NK-92 (cell line): Measurements from ENCODE around the gene ELAC2.

Source experiments
- DNase-seq: peaks from one replicate; lab custom pipeline; 2025; ENCODE audit not compliant: unreplicated experiment; lab: John Stamatoyannopoulos, UW

The ELAC2 gene, protein sequence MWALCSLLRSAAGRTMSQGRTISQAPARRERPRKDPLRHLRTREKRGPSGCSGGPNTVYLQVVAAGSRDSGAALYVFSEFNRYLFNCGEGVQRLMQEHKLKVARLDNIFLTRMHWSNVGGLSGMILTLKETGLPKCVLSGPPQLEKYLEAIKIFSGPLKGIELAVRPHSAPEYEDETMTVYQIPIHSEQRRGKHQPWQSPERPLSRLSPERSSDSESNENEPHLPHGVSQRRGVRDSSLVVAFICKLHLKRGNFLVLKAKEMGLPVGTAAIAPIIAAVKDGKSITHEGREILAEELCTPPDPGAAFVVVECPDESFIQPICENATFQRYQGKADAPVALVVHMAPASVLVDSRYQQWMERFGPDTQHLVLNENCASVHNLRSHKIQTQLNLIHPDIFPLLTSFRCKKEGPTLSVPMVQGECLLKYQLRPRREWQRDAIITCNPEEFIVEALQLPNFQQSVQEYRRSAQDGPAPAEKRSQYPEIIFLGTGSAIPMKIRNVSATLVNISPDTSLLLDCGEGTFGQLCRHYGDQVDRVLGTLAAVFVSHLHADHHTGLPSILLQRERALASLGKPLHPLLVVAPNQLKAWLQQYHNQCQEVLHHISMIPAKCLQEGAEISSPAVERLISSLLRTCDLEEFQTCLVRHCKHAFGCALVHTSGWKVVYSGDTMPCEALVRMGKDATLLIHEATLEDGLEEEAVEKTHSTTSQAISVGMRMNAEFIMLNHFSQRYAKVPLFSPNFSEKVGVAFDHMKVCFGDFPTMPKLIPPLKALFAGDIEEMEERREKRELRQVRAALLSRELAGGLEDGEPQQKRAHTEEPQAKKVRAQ

DNA sequence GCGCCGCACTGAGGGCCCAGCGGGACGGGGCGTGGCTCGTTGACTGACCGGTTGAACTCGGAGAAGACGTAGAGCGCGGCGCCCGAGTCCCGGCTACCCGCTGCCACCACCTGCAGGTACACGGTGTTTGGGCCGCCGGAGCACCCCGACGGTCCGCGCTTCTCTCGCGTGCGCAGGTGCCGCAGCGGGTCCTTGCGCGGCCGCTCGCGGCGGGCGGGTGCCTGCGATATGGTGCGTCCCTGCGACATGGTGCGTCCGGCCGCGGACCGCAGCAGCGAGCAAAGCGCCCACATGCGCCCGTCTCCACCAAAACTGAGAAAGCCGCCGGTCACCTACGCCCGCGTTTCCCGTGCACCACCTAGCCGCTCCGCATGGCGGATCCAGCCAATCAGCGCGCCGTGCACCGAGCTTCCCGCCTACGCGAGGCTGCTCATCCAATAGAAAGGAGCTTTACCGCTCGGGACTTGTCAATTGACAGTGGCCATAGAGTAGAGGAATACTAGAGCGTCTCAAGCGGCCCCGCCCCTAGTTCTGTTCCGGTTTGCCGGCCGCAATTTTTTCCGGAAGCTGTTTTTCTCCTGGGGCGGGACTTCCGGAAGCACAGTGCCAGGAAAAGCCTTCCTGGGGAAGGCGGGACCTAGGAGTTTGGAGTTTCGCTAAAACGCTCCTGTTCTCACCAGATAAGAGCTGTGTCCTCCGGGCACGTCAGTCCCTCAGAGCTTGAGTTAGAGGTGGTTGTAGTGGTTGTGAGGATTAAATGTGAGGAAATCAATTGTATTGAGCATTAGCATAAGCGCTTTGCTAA lies at the start of gene ELAC2:
ELAC2 (minus strand) TSS at position 373 of the 805 bp plus-strand sequence; CDS start at position 293, 80 bp downstream.
- peak; percentile 73 for DNase-seq

DNA sequence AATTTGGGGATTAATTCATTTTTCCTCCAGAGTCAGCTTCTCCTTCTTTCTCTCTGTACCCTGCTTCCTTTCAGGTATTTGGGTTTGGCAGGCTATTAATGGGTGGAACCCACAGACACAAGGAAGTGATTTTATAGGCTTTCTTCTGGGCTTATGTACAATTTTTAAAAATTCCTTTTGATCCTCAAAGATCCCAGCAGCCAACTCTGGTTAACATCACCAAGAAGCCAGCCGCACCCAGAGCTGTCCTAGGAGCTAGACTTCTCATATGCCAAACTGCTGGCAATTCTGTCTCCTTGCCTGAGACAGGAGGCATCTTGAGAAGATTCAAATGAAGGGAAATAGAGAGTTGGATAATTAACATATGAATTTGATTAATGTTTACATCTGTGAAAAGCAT lies 47.2 kb upstream of the ELAC2 start:
- no peak for DNase-seq

DNA sequence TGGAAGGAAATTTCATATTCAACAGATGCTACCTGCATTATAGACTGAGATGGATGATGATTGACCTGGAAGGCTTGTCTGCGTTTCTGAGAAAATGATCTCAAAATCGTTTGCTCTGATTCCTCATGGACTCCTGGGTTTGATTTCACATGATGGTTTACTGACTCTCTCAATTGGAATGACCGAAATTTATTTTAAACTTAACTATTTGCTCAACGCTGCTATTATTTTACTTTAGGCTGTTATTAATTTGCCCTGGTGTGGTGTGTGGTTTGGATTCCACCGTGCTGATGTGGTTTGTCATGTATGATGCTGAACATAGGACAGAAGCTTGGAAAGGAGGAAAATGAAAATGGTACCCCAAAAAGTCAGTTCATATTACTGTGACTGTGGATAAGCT lies 37.3 kb upstream of the ELAC2 start:
- no peak for DNase-seq

- DNase-seq, result no peak
These were observed 36.8 kb upstream of the ELAC2 start for GRCh38 chr17:13054666-13055065.

GRCh38 chr17:13051915-13052314 lies 34.1 kb upstream of the ELAC2 start:
- DNase-seq, result no peak

- no peak for DNase-seq
These were observed 29.3 kb upstream of the ELAC2 start for GRCh38 chr17:13047011-13047606.

GRCh38 chr17:13046361-13046760 lies 28.5 kb upstream of the ELAC2 start:
- no peak for DNase-seq

GRCh38 chr17:13044572-13045065 lies 26.8 kb upstream of the ELAC2 start:
- no peak for DNase-seq

DNA sequence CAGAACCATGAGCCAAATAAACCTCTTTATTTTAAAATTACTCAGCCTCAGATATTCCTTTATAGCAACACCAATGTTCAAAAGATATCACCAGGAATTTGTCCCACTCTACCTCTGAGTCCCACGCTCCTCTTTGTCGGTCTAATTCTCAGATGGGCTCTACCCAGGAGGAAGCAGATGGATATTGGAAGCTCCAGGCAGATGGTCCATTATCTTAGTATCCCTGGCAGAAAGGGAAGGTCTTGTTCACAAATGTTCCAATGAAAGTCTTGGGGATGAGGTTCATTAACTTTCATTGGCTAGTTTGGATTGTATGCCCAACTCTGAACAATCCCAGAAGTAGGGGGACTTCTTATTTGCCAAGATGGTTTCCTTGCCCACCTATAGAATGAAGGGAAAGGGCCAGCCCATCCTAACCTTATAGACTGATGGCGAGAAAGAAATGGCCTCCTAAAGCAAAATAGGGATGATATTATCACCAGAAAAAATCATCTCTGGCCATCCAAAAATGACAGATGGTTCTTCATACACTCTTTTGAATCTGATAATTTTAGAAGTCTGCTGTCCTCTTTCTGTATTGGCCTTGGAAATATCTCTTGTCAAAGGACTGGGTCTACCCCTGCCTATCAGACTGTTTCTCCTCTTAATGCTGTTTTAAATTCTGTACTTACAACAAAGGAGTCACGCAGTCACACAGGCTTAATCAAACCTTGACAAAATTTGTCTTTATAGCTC lies 21.3 kb upstream of the ELAC2 start:
- no peak for DNase-seq

DNA sequence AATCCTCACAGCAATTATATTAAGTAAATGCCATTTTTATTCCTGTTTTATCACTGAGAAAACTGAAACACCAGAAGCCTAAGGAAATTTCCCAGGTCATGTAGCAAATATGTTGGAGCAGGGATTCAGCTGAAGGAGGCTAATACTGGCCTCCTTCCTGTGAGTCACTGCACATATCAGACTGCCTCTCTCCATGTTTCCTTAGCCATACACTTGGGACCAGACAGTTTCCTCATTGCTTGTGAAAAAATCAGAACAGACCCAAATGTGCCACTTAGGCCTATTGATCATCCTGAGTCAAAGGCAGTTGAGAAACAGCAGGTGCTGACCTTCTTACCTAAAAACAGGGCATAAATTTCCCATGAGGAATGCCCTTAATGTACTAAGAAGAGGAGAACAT lies 18.9 kb upstream of the ELAC2 start:
- DNase-seq, result no peak

DNA sequence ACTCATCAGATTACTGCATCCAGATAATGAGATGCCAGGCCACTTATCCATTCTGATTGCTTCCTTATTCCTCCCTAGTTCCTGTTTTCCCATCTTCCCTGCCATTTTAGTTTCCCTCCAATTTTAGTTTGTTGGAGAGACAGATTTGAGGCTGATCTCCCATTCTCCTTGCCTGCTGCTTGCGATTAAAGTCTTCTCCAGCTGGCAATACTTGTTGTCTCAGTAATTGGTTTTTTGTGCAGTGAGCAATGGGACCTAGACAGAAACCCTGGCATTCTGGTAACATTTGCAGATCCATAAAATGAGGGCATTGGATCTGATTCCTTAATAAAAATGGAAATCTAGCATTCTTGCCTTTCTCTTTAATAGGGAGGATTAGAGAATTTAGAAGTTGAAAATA lies 17.6 kb upstream of the ELAC2 start:
- no peak for DNase-seq

GRCh38 chr17:13031718-13032350 lies 14.0 kb upstream of the ELAC2 start:
- no peak for DNase-seq

DNA sequence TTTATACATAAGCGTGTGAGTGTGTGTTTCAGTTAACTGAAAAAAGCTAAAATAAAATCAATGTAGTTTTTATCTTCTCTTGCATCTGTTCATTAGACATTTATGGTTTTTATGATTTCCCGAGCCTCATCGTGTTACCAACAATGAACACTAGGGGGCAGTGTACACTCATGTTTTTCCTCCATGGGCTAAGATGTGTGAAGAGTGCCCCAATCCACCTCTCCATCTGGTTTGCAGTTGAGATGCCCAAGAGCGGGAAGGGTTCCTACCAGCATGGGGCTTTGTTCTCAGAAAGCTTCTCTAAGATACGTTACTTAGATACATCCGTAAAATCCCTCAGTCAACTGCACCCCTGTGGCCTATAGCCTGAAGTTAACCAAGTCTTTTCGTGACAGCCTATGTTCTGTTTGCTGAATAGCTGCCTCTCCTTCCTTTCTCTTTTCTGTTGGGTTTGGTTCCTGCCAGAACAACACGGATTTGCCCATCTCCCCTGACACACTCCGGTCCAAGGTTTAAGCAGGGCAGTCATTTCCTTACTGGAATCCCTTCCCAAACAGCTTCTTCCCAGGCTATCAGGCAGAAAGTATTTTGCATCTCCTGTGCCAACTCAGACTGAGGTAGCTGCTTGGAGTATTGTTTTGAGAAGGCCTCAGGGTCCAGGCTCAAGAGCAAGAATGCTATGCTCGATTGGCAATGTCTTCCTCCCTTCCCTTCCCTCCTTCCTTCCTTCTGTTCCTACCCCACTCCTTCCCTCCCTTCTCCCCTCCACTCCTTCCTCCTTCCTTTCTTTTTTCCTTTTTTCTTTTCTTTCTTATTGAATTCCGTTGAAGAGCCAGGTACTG lies 12.9 kb upstream of the ELAC2 start:
- DNase-seq, result no peak

DNA sequence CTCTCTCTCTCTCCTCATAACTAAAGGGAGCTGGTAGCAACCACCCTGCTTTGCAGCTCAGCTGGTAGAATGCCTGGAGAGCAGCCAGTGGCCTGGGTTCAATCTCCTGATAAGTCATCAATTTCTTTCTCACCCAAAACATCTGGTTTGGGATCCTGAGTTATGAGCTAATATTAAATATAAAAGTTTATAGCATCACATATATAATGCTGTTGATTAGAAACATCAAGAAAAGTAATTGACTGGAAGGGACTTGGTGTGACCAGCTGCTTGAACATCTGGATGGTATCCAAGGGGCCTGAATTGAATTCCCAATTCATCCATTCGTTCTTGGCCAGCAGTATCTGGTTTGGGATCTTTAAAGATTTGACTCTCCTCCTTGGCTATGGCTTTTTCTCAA lies 12.2 kb upstream of the ELAC2 start:
- no peak for DNase-seq

DNA sequence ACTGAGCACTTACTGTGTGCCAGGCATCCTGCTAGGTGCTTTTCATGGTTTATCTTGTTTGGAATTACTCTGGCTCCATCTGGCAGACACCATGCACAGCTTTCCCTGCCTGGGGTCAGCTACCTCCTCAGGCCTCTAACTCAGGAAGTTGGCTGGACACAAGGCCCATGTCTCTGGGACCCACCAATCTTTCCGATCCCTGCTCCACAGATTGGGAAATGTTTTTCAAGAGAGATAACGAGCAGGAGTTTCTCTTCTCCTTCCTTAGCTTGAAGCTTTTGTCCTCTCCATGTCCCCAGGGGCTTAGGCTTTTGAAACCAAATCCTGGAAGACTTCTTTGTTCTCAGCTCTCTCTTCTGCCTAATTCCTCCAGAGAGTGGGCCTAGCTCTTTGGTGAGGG lies 11.5 kb upstream of the ELAC2 start:
- DNase-seq, result no peak

DNA sequence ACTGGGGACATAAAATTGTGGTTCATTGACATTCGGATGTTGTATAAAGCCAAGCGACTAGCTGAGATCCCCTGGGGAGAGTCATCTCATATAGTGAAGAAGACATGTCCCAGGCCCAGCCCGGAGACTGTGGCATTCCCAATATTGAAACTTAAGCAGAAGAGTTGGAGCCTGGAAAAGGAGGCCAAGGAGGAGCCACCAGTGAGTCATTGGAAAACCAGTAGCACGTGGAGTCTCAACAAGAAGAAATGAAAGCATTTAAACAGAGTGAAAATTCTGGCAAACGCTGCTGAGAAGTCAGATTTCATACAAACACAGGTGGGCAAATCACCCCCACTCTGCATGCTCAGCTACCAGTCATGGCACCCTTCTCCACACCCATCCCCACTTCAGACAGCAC lies 9.4 kb upstream of the ELAC2 start:
- no peak for DNase-seq

GRCh38 chr17:13025687-13026086 lies 7.9 kb upstream of the ELAC2 start:
- DNase-seq, result no peak

GRCh38 chr17:13025258-13025627 lies 7.4 kb upstream of the ELAC2 start:
- no peak for DNase-seq
